HG02943 (cell line): Measurements from ENCODE around the gene FXYD6.

Experiments used
- ATAC-seq: cut with Tn5 transposase; IDR thresholded peaks from one replicate; pipeline ENCODE4 v1.9.1; 2021; ENCODE audit warnings: mild to moderate bottlenecking, low read depth, moderate library complexity; ENCODE audit not compliant: unreplicated experiment

The FXYD6 gene

DNA sequence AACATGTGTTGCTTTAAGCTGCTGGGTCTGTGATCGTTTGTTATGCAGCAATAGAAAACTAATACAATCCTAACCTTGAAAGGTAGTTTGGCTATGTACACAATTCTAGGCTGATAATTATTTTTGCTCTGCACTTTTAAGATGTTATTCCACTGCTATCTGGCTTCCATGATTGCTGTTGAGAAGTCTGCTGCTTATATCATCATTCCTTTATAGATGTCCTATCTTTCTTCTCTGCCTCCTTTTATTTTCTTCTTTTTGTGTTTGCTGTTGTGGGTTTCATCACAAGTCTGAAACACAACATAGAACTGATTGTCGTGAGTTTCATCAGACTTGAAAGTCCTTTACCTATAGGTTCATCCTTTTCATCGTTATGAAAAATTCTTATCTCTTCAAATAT lies 24.1 kb downstream of the FXYD6 start:
- no peak for ATAC-seq

DNA sequence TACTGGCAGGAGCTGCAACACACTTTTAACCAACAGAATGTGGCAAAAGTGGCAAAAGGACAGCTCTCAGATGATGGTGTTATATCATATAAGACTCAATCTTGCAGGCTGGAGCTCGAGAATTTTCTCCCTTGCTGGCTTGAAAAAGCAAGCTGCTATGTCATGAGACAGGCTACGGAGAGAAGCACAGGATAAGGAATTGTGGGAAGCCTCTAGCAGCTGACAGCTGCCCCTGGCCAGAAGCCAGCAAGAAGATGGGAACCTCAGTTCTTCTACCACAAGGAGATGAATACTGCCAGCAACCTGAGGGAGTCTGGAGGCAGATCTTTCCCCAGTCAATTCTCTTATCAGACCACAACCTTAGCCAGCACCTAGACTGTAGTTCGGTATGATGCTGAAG lies 24.6 kb downstream of the FXYD6 start:
- no peak for ATAC-seq

DNA sequence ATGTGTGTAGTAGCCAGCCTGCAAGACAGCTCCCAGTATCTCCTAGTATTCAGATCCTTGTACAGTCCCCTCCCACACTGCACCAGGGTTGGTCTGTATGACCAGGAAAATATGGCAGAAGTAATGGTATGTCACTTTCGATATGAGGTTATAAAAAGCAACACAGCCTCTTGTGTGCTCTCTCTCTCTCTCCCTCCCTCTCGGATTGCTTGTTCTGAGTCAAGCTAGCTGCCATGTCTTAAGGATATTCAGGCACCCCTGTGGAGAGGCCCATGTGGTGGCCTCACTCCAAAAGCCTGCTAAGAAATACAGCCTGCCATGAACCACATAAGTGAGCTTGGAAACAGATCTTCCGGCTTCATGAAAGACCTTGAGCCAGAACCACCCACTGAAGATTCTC lies 25.4 kb downstream of the FXYD6 start:
- no peak for ATAC-seq

DNA sequence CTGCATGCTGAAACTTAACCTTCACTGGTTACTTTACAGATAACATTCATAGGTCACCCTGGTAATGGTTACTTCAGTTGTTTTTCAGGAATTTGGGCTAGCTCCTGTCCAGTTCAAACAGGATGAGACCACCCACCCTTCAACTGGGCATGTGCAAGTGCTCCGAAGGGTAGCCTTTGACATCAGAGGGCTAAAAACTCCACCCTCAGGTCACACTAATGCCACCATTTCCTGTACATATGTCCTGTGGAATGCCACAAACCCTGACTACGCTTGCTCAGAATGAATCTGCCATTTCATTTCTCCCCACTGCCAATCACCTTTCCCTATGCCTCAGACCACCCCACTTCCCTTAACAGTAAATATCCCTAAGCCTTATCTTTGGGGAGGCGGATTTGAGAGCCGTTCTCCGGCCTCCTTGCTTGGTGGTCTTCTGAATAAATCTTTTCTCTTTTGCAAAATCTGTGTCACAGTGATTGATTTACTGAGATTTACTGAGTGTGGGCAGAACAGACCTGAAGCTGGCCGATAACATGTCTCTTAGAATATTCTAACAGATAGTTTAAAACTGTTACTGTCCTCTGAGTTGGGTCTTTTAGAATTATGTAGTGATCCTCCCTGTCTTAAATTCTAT lies 26.6 kb downstream of the FXYD6 start:
- no peak for ATAC-seq

DNA sequence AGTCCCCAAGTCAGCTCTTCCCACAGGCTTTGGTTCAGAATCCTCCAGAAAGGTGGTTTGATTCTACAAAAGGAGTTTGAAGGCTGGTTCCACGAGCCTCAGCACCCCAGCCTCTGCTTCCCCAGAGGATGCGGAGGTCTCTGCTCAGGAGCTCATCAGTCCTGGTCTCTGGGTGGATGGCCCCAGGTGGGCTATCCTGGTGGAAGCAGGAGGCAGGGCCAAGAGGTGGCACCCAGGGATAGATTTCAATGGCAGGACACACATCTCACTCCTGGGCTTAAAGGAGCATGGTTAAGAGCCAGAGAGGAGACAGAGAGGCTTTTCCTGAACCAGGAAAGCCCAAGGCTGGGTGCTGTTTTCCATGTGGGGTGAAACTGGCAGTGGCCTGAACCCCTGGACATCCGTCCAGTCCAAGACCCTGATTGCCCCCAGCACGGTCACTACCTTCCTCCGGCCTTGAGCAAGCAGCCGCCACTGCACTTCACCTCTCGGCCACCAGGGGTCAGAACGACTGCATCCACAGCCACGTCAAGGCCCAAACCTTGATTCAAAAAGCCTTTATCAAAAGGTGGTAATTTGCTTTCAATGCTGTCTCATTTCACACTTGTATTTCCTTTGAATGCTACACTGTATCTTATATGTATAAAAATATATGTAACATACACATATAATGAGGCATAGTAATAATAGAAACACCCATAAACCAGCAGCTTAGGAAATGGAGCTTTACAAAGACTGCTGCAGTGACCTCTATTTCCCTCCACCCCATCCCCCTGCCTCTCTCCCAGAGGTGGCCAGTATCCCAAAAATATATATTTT lies 32.6 kb downstream of the FXYD6 start:
- ATAC-seq: no peak

DNA sequence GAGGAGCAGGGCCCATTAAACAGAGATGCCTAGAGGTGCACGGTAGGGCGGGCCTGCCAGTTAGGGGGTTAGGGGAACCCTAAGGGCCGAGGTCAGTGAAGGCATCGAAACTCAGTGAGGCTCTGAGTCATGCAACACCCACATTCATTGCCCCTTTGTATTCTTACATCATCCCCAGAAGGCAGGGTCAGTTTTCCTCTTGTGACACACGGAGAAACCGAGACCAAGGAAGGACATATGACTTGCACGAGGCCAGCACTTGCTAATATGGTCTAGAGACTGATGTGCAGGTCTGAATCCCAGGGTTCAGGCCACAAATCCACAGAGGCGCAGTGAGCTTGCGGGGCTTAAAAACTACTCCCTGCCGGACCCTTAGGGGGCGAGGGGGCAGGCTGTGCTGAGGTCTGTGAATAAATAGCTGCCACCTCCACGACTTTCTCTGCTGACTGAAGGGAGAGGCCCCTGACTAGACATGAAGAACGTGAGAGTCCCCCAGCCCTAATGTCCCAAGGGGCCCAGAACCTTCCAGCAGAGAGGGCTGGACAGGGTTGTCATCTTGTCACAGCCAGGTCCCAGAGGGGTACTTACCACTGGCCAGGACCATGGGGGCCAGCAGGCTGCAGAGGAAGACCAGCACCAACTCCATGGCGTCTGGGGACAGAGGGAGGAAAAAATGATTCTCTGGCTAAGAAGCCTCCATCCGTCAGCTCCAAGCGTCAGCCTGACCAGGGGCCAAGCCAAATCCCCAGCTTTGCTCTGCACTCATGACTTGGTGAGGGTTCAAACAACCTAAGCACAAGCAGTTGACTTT lies 34.1 kb downstream of the FXYD6 start:
- ATAC-seq: no peak

DNA sequence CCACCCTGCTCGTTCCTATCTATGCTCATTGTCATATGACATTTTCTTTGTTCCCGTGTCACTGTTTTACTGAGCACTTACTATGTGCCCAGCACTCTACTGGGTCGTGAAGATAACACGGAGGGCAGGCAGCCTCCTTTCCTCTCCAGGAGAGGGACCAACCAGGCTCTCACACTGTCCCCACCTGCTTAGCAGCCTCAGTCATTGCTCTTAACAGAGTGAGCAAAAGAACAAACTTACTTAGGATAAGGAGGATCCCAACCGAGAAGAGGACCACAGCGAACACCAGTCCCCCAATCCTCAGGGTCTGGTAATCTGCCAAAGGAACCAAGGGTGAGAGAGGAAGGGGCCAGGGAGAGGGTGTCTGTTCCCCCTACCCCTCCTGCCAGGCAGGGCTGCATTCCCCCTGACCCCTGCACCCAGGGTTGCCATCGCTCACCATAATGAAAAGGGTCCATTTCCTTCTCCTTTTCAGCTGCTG lies 34.9 kb downstream of the FXYD6 start:
- no peak for ATAC-seq

DNA sequence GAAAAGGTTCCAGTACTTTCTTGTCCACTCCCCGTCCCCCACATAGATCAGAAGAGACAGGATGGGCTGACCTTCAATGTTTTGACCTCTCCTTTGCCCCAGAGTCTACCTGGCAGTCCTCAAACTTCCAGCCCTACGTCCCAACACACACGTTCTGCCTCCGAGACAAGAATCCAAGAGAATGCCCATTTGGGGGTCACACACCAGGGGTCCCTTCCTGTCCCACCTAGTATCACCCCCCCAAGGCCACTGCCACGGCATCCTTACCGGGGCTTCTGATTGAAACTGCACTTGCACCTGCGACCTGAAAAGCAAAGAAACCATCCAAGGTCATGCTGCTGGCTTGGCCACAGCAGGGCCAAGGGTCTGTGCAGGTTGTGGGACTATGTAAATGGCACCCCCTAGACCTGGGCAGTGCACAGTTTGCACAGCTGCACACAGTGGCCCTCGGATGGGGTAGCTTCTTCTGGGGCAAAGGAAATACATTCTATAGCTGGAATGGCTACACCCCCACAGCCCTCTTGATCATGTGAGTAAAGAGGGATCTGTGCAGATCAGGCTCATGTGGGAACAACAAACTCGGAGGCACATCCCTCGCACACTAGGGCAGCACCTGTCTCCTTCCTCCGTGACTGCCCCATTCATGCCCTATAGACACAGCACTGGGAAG lies 35.4 kb downstream of the FXYD6 start:
- no peak for ATAC-seq

DNA sequence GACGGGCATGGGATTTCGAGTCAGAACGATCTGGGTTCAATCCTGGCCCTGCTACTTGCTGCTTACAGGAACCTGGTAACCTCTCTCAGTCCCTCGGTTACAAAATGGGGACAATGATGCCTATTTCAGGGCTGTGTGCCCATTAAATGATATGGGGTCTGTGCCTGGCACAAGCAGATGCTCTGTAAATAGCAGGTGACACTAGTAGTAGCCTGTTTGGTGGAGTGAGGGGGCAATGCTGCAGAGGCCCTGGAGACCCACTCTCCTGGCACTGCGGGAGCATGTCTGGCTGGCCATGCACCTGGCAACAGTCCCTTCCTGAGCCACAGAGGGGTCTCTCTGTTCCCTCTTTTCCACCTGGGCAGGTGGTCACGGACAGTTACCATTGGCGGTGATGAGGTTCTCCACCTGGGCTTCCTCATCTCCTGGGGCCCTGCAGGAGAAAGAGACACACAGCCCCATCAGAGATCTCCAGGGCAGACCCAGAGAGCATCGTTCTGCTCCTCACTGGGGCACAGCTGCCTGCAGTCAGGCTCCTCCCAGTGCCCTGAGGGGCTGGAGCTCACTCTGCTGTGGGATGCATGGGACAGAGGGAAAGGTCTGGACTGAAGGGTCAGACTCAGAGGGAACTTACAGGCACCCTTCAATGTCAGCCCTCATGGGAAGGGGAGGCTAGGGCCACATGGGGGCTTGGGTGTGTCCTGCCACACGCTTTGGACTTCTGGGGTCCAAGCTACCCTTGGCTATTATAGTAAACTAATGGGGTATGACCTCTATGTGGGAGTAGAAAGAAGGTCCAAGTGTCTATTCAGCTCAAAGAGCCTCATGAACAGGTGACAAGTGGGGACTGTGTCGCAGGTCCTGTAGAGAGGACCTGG lies 36.3 kb downstream of the FXYD6 start:
- no peak for ATAC-seq

DNA sequence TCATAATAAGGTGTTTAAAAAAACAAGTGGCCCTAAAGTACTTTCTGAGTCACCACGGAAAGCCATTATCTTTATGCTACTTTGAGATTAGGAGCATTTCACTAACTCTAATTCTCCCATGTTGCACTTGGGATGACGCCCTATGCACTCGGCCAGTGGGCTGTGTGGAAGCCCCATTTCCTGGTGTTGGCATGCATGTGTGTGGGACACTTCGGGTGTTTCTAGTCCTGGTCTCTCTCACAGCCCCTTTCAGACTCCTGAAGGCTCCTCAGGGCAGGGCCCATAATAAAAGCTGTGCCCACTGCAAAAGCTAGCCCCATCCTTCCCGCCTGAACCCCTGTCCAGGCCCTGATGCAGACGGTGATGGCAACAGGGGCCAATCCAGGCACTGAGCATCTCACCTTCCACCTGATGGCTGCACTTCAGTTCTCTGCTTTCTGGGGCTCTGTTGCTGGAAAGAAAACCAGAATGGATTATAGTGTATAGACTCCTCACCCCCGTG lies 37.0 kb downstream of the FXYD6 start:
- no peak for ATAC-seq

DNA sequence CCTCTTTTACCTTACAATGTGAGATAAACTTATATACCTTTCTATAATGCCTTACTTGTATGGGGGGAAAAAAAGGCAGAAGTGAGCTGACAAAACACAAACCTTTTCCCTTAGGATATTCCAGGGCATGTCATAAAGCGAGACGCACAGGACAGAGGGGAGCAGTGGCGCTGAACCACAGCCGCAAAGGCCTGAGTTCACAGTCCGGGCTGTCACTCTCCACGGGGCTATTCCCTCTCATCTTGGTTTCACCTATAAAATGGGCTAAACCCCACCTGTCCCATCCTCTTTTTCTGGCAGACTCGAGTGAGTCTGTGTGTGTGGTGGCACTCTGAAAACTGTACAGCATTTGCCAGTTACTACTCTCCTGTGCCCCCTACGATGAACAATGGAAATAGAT lies 37.6 kb downstream of the FXYD6 start:
- ATAC-seq: no peak

DNA sequence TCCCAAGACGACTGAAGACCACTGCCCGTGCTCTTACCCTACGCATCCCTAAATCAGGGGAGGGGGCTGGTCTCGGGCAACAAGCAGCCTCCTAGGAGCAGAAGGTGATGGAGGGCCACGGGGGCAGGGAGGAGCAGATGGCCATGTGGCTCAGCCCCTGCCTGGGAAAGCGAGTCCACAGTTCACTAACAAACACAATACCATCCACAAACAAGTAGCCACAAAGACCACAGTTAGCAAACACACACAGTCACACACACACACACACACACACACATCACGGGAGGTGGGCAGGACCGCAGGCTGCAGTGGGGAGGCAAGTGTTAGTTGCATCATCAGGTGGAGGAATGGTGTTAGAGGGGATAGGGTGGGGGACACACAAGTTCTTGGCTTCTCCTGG lies 38.7 kb downstream of the FXYD6 start:
- no peak for ATAC-seq

DNA sequence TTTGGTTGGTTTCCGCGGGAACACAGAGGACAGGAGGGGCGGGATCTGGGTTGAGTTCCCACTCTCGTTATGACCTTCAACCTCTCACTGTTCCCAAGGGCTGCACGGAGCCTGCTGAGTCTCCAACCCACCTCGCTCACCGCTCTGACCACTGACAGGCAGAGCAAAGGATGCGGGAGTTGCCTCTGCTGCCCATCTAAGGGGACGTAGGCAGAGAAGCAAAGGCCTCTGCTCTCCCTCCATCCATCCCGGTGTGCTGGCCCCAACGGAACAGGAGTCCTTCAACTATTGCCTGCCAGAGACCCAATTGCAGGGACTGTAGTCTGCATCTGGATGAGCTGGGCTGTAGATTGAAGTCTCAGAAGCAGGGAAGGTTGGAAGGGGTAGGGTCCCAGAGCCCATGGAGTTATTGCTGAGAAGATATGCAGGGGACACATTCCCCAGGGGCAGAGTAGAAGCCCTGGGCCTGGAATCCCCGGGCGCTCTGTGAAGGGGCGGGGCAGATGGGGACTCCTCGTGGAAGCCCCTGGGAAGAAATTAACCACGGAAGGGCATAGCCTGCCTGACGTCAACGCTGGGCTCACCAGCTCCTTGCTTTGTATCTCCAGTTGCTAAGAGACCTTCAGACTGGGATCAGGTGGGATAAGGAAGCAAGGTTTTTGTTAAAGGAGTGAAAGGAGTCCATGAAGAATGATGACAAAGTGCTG lies 39.2 kb downstream of the FXYD6 start:
- ATAC-seq: no peak

DNA sequence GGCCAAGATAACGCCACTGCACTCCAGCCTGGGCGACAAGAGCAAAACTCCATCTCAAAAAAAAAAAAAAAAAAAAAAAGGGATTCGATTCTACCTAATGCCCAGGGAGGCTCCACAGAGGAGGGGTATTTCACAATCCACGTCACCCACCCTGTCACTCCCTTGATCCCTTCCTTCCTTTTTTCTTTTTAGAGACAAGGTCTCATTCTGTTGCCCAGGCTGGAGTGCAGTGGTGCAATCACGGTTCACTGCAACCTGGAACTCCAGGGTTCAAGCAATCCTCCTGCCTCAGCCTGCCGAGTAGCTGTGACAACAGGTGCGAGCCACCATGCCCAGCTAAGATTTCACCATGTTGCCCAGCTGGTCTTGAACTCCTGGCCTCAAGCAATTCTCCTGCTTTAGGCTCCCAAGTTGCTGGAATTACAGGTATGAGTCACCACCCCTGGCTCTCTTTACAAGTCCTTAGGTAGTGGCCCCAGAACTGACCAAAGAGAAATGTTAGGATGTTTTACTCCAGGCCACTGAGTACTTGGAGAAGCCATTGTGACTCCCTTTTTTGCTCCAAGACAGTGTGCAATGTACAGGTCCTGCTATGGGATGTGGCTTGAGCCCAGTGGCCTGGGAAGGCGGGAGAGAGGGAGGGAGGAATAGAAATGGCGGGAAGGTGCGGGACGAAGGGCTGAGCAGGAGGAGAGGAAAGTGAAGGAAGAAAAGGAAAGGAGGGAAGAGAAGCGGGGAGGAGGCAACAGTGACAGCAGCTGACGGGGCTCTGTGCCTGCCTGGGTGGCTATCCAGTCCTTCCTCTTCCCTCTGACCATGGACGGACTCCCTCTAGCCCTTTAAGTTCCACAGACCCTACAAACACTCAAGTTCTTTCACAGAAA lies 40.1 kb downstream of the FXYD6 start:
- ATAC-seq: no peak

DNA sequence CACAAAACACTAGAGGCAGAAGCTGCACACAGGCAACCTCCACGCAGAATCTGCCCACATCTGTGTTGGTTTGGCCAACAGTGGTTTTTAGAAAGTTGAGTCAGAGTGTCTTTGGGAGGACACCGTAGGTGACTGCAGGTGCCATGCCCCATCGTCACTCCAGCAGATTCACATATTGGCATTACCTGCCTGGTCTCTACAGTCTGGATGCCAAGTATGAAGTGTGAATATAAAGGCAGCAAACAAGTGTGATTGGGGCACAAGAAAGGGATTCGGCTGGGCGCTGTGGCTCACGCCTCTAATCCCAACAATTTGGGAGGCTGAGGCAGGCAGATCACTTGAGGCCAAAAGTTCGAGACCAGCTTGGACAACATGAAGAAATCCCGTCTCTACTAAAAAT lies 40.9 kb downstream of the FXYD6 start:
- ATAC-seq: no peak

DNA sequence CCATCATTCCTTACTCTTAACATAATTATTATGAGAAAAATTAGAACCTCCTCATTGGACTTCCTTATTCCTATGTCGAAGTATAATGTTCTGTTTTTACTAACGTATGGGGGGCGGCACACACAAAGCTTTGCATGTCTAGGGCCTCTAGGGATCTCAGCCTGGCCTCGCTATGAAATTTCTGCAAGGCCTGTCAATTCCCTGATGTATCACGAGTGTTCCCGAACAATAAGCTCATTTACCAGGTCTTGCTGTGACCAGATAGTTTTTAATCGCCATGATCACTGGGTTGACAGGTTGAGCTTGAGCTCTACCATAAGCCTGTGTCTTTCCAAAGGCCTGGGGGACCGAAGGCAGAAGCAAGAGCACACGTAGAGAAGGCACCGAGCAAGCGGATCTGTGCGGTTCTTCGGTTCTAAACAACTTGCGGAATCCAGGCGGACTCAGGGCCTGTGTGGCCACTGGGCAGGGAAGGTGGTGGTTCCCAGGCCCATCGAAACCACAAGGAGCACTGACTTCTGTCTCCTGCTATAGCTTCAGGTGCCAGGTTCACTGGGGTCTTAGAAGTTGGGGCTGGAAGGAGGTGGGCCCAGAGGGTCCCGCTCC lies 41.5 kb downstream of the FXYD6 start:
- ATAC-seq: no peak

DNA sequence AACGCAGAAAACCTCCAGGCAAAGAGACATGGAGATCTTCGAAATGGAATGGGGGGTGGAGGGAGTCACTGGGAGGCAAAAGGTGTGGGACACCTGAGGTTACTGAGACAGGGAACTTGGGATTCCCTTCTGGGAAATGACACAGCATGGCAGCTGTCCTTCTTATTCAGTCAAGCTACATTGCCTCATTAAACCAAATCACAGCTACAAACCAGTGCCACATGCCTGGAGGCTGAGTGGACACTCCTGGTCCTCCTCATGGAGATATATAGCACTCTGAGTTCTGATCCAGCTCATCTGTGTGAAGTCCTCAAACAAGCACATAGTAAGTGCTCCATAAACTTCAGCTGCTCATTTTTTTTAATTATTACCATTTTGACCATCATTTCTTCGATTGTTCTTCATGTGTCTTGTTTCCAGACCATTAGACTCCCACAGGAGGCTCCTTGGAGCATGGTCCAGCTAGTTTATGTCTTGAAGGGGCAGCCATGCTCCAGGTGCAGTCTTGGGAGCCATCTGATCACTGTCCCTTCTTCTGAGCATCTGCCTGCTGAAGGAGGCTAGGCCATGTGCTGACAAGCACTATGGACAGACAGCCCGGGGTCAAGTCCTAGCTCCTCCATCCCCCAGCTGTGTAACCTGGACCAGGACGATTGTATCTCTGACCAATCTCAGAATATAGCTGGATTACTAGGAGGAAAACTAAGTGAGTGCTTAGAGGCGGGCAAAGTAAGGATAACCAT lies 42.2 kb downstream of the FXYD6 start:
- ATAC-seq: no peak
